ENCODE results near the gene SAV1. TPM values are rescaled to one million over a fixed set of nuclear protein-coding genes. Genes with fewer than 3 reads are reported as not detected.

The SAV1 gene
- total and polyA plus RNA-seq, 2 of the 8 experiments (the other 6 are each of a cell fraction or from before 2014, with no cell fraction given) = 15.9 to 78.3 TPM

- Histone ChIP-seq H3K27me3 (replicated peaks in 1 of 4; ENCODE audit: control insufficient read depth in 3 of 4, extremely low read depth in 1 of 4, insufficient read depth in 3 of 4, low read length in 3 of 4) (no peaks in the 10 kb centered on the region), H3K4me2 (ENCODE audit: insufficient read depth in 1 of 2, low read depth in 2 of 2, low read length in 2 of 2) (no peak overlapping the region), H2BK15ac (ENCODE audit: low read length) (no peak overlapping the region), H2BK120ac (replicated peaks; ENCODE audit: low read depth, low read length) (no peak overlapping the region), H3K18ac (ENCODE audit: extremely low read depth, low read length) (no peak overlapping the region), H4K8ac (ENCODE audit: extremely low read depth, insufficient read depth, low read length) (no peak overlapping the region), H3K4me1 (replicated peaks in 1 of 4; ENCODE audit: control insufficient read depth in 3 of 4, insufficient read depth in 4 of 4, low read length in 3 of 4) (no peaks in the 10 kb centered on the region), H2BK12ac (ENCODE audit: low read depth, low read length) (no peak overlapping the region), H3K23ac (ENCODE audit: insufficient read length) (no peak overlapping the region), H4K20me1 (replicated peaks in 1 of 2; ENCODE audit: control insufficient read depth in 1 of 2, insufficient read depth in 2 of 2, low read length in 2 of 2) (no peaks in the 10 kb centered on the region), H3K9ac (replicated peaks in 1 of 4; ENCODE audit: extremely low read depth in 1 of 4, low read depth in 3 of 4, low read length in 3 of 4) (no peak overlapping the region), H2BK5ac (ENCODE audit: low read depth, low read length) (no peak overlapping the region), H3K79me2 (ENCODE audit: control insufficient read depth in 1 of 2, insufficient read depth in 2 of 2, low read length in 2 of 2) (no peaks in the 10 kb centered on the region), H3K4ac (replicated peaks; ENCODE audit: insufficient read length, low read depth, low read length) (no peak overlapping the region), H3K9me3 (ENCODE audit: insufficient read depth in 2 of 2, low read depth in 1 of 2, low read length in 1 of 2) (no peaks in the 10 kb centered on the region), H3K4me3 (ENCODE audit: extremely low read depth in 1 of 4, insufficient read depth in 2 of 4, low read depth in 3 of 4, low read length in 4 of 4) (no peak overlapping the region), H3K56ac (replicated peaks; ENCODE audit: insufficient read length, low read depth, low read length) (no peak overlapping the region), H3K27ac (ENCODE audit: low read depth, low read length) (no peak overlapping the region), H4K91ac (replicated peaks; ENCODE audit: insufficient read length, low read length) (no peak overlapping the region), H3K79me1 (ENCODE audit: low read depth, low read length) (no peaks in the 10 kb centered on the region), H3K14ac (ENCODE audit: insufficient read length) (no peak overlapping the region), H2AFZ (ENCODE audit: low read length) (no peak overlapping the region), H3K36me3 (ENCODE audit: control insufficient read depth in 2 of 4, insufficient read depth in 4 of 4, low read length in 3 of 4) (no peaks in the 10 kb centered on the region), H3K23me2 (ENCODE audit: low read depth, low read length) (no peaks in the 10 kb centered on the region), H2AK5ac (ENCODE audit: low read depth, low read length) (no peak overlapping the region), H2BK20ac (ENCODE audit: low read length) (no peak overlapping the region), H4K5ac (ENCODE audit: insufficient read length, low read depth, low read length) (no peak overlapping the region)
- ChIA-PET POLR2A (ENCODE audit: partially characterized antibody) (no interaction called here), CTCF (ENCODE audit: partially characterized antibody) (interaction anchor here (1.3 kb wide), 1 partner anchor 12 kb away, joined by 3 read pairs; no protein-coding TSS in a partner anchor)
- no peak for DNase-seq (ENCODE audit: low read depth in 1 of 2, low spot score in 2 of 2)
- FAIRE-seq = no peak
- 90% methylated on average over 3 of the region's 3 CpGs; no CpG with 5 or more reads in 1 of the 2 experiments for WGBS, 2 experiments (ENCODE audit: extremely low coverage in 1 of 2, insufficient coverage in 1 of 2, insufficient read length in 1 of 2, insufficient replicate concordance in 2 of 2, low coverage in 1 of 2, low lambda C conversion rate in 2 of 2, missing lambda C conversion rate in 1 of 2)
- no peak for TF ChIP-seq KDM5A (IDR thresholded peaks at IDR 0.05; ENCODE audit: low read length)
- TF ChIP-seq SIN3A (conservative IDR thresholded peaks at IDR 0.05 in 1 of 2, IDR thresholded peaks at IDR 0.05 in 1 of 2; ENCODE audit: low read depth in 1 of 2, low read length in 2 of 2) = no peak
- TF ChIP-seq SP1 (IDR thresholded peaks at IDR 0.05; ENCODE audit: low read depth, low read length) = no peak
- TF ChIP-seq SIX5 (IDR thresholded peaks at IDR 0.05; ENCODE audit: low read depth, low read length) = no peak
- no peak for TF ChIP-seq NANOG (IDR thresholded peaks at IDR 0.05; ENCODE audit: insufficient read depth, low read depth, low read length, poor library complexity, severe bottlenecking)
- no peak for TF ChIP-seq RFX5 (IDR thresholded peaks at IDR 0.05; ENCODE audit: borderline replicate concordance, low read depth, low read length)
- TF ChIP-seq GABPA (IDR thresholded peaks at IDR 0.05; ENCODE audit: borderline replicate concordance, insufficient read depth, low read length) = no peak
- TF ChIP-seq TAF1 (IDR thresholded peaks at IDR 0.05; ENCODE audit: low read depth, low read length) = no peak
- no peak for TF ChIP-seq CTCF (IDR thresholded peaks at IDR 0.05; ENCODE audit: control extremely low read depth in 1 of 3, insufficient read depth in 1 of 3, low read depth in 1 of 3, low read length in 3 of 3)
- no peak for TF ChIP-seq CREB1 (IDR thresholded peaks at IDR 0.05)
- no peak for TF ChIP-seq TEAD4 (IDR thresholded peaks at IDR 0.05; ENCODE audit: low read depth, low read length)
- no peak for TF ChIP-seq ATF3 (IDR thresholded peaks at IDR 0.05; ENCODE audit: insufficient read depth, low read depth, low read length)
Observed at GRCh38 chr14:50612806-50613205, 55.3 kb downstream of the SAV1 start.

Measured in H1 (cell line).